Ammon's horn (tissue), 1 donor: ENCODE data around the gene KCTD20.

ENCODE experiments used
- DNase-seq: peaks from one replicate; pipeline ENCODE4 v3.0.0-alpha.2; 2016; ENCODE audit warnings: low spot score

Gene KCTD20

DNA sequence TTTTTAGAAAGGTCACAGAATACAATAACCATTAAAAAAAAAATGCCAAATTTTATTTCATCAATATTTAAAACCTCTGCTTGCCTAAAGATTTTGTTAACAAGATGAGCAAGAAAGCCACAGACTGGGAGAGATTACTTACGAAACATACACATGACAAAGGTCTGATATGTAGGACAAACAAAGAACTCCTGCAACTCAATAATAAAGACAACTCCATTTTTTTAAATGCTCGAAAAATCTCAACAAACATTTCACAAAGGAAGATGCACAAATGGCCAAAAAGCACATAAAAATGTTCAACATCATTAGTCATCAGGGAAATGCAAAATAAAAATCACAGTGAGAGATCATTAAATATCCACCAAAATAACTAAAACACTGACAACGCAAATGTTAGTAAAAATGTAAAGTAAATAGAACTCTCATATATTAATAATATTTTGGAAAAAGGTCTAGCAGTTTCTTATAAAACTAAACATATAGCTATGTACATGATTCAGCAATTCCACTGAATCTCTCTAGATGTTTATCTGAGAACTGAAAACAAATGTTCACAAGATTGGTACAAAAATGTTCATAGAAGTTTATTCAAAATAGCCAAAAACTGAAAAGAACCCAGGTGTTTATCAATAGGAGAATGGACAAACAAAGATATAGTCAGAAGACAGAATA is 94.2 kb downstream of the KCTD20 start:
- DNase-seq: no peak

DNA sequence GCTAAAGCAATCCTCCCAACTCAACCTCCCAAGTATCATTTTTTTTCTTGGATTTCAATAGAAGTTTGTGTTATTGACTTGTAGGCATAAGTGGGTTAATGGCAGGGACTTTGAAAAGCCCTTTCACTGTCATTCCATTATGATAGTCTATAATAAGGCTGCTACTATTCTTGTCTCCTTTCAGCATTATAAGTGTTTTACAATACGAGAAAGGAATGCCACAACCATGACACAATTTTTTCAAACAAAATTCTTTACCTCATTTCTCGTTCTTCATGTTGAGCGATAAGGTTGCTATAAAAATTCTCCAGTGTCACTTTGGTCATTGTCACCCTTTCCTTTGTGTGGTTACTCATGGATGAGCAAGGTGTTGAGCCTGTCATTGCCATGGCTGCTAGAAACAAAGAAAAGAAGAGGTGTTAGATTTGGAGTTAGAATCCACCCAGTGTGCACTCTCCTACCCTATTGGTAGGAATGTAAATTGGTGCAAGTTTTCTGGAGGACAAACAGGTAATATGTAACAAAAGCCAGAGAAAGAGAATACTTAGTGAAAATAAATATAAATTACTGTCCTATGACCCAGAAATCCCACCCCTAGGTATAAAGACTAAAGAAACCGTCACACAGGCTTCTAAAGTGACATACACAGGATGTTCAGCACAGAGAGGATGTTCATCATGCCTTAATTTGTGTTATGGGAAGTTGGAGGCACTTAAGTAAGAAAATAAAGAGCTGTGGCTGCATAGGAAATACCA is 97.2 kb downstream of the KCTD20 start:
- no peak for DNase-seq
